HG02852 (cell line): ENCODE data around the gene CYCS.
A peak's percentile ranks its signal among the peaks of the same experiment; 100 is the strongest.
"Not testable (repeated sequence)": the region's sequence is repeated elsewhere in the genome, so short reads cannot be mapped to it uniquely, and the experiment has no call there.

Experiments
- ATAC-seq: cut with Tn5 transposase; IDR thresholded peaks from one replicate; pipeline ENCODE4 v1.9.1; 2021; ENCODE audit warnings: mild to moderate bottlenecking, moderate library complexity; ENCODE audit not compliant: unreplicated experiment

The CYCS gene

GRCh38 chr7:25125137-25125946 lies at the start of gene CYCS:
TSS of gene CYCS (minus strand) at chr7:25125260. CDS start at chr7:25124119, 1,141 bp downstream.
- peak; percentile 93 for ATAC-seq

GRCh38 chr7:25173184-25173583 lies 48.1 kb upstream of the CYCS start:
- no peak for ATAC-seq

DNA sequence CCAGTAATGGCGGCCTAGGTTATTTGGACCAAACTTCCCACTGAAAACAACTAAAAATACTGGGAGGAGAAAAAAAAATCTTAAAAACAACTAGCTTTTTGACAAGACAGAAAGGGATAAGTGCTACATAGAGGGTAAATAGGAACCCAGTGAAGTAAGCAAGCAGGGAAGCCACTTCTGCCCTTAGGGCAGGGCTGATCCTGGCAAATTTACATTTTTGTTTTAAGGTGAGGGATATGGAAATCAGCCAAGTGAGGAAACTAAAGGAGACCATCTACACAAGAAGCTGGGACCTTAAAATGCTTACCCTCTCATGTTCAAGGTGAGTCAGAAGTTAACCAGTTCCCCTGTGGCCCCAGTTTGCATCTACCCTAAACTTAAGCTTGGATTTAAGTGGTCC lies 46.5 kb upstream of the CYCS start:
- no peak for ATAC-seq

GRCh38 chr7:25171071-25171470 lies 46.0 kb upstream of the CYCS start:
- no peak for ATAC-seq

DNA sequence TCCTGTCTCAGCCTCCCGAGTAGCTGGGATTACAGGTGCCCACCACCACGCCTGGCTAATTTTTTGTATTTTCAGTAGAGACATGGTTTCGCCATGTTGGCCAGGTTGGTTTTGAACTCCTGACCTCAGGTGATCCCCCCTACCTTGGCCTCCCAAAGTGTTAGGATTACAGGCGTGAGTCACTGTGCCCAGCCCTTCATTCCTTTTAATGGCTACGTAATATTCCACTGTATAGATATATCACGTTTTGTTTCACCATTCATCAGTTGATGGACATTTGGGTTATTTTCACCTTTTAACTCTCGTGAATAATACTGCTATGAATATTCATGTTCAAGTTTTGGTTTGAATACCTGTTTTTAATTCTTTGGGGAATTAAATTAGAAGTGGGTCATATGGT lies 44.6 kb upstream of the CYCS start:
- ATAC-seq = no peak

DNA sequence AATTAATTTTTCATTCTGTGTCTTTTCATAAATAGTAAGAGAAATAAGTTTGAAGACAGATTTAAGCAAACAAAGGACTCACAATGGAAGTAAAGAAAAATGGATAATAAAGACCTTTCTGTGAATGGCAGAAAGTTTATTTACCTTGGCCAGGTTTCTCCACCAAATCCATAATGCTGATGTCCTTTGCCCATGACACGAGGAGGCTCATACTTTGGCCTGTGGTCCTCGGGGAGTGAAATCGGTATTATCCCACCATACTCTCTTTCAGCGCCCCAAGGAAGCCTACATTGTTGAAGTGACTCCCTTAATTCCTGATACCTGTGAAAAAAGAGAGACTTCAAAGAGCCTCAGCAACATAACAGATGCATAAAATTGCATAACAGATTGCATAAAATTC lies 43.1 kb upstream of the CYCS start:
- no peak for ATAC-seq

DNA sequence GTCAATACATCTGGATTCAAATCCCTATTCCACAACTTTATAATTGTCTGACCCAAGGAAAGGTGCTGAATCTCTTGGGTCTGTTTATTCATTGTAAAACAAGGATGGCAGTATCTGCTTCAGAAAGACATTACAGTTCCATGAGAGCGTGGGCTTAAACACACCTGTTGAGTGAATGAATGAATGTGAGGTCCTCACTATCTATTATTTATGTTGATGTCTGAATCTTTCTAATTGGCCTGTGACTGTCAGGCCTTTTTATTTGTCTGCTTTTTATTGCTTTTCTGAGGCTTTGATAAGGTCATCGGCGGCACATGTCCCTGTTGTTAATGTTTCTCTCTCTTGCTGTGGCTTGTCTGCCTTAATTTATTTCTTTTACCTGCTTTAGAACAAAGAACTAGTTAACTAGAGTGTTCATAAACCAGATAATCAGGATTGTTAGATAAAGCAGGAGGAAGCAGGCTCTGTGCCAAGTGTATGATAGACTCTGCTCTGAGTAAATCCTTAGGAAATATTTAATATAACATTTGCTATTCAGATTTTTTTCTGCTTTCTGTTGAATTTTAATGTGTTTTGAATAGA lies 42.3 kb upstream of the CYCS start:
- no peak for ATAC-seq

DNA sequence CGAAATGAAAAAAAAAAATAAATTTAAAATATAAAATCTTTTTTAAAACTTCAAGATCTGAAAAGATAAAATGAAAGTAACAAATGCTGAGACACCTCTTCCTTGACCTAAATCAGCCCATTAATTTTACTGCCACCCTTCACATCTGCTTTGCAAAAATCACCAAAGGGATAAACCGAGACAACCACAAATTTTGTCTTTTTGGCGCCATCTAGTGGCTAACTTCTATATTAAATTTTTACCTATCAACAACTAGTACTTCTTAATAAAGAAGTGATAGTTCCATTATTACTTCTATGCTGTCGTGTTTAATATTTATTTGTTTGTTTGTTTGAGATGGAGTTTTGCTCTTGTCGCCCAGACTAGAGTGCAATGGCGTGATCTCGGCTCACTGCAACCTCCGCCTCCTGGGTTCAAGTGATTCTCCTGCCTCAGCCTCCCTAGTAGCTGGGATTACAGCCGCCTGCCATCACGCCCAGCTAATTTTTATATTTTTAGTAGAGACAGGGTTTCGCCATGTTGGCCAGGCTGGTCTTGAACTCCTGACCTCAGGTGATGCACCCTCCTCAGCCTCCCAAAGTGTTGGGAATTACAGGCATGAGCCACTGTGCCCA lies 35.0 kb upstream of the CYCS start:
- not testable (repeated sequence) for ATAC-seq

DNA sequence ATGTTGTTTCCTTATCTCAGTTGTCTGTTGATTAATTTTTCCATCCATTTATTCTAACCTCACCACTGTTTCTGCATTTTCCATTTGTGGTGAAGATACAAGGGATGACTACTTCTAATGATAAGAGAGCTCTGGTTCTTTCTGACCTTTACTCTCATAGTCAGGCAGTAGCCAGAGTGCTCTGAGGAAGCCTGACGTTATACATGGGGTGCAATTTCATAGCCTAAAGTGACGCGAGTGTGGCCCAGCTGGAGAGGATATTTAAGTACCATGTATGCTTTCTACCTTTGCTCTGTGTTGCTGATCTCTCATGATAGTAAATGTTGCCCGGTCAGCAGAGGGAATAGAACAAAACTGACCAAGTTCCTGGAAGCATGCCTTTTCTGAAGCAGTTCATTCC lies 33.9 kb upstream of the CYCS start:
- ATAC-seq = no peak

GRCh38 chr7:25151773-25152172 lies 26.7 kb upstream of the CYCS start:
- no peak for ATAC-seq

GRCh38 chr7:25149836-25150235 lies 24.8 kb upstream of the CYCS start:
- ATAC-seq = no peak

GRCh38 chr7:25148772-25149575 lies 23.9 kb upstream of the CYCS start:
- ATAC-seq = no peak

GRCh38 chr7:25143763-25144162 lies 18.7 kb upstream of the CYCS start:
- no peak for ATAC-seq

GRCh38 chr7:25139536-25139935 lies 14.5 kb upstream of the CYCS start:
- ATAC-seq = no peak

GRCh38 chr7:25134358-25135010 lies 9.4 kb upstream of the CYCS start:
- no peak for ATAC-seq

DNA sequence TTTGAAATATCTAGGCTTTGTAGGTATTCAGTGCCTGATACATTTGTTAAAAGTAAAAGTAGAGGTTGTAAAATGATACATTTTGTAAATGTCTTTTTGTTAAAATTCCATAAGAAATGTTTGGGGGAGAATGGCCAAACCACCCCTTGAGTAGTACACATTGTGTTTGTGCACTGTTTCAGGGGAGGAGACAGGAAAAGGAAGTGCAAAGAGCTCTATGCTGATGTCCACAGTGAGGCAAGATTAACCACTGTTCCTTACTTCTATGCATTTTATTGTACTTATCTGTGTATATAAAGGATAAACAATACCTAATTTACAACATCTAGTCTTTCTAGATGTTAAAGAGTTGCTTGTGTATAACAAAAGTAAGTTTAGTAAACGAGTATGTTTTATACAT lies 7.4 kb upstream of the CYCS start:
- ATAC-seq = no peak

- ATAC-seq = no peak
These were observed 1.7 kb upstream of the CYCS start for GRCh38 chr7:25126751-25127150.

DNA sequence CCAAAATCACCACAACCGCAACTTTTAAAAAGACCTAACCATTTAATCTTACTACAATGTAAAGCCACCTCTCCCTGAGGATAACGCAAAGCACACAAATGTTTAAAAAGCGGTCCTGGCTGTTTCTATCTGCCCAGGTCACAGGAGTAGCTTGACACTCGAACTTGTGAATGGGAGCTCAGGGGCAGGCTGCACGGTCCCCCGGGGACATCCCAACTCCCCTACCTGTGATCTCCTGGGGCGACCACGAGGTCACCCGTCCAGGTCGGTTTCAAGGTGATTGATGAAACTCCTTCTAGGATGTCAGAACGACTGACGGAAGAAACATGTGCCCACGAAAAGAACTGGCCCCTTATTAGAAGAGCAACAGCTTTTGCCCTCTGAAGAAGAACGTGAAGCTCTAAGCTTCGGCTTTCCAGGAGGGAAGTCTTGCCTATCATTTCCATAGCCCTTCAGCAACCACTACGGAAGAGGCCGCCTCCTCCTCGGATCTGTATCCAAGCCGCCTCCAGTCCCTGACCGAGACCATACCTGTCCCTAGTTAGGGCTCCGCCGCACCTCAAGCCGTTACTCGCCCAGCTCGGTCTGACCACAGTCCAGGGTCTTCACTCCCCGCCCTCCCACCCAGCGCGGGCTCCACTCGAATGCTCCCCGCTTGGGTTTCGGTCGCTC lies 459 bp downstream of the CYCS start:
- ATAC-seq = no peak

- no peak for ATAC-seq
These were observed 2.7 kb downstream of the CYCS start for GRCh38 chr7:25122373-25122772.

DNA sequence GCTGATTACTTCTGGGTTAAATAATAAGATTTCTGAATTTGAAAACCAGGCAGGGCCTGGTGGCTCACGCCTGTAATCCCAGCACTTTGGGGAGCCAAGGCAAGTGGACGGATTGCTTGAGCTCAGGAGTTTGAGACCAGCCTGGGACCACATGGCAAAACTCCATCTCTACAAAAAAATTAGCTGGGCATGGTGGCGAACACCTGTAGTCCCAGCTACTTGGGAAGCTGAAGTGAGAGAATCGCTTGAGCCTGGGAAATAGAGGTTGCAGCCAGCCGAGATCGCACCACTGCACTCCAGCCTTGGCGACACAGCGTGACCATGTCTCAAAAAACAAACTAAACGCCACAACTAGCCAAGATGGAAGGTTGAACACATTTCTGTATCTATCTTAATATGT lies 3.5 kb downstream of the CYCS start:
- no peak for ATAC-seq
